H1 (cell line): ENCODE results near the gene SCNN1G. TPM values are rescaled to one million over a fixed set of nuclear protein-coding genes. Genes with fewer than 3 reads are reported as not detected.
A peak's percentile ranks its signal among the peaks of the same experiment; 100 is the strongest.

Source experiments
- ASH2L ChIP-seq: fragments of 200-600, 300-600 bp; sonication (generic); IDR thresholded peaks from one replicate; pipeline ENCODE4 v1.7.1; 2017; ENCODE audit warnings: low read length
- BCL11A ChIP-seq, 2 experiments: IDR thresholded peaks; one replicate each; pipeline ENCODE4 v1.6.1; 2011; ENCODE audit warnings: low read depth in 2 of 2, low read length in 2 of 2, mild to moderate bottlenecking in 2 of 2
- CBX5 ChIP-seq: fragments of 300-800, 300-1000 bp; sonication (generic); IDR thresholded peaks from 2 replicates; pipeline ENCODE4 v1.7.1; 2016; ENCODE audit warnings: antibody characterized with exemption, low read length, low read depth
- HDAC2 ChIP-seq, 2 experiments: fragments of 300-600 bp in 1 of 2; sonication (generic) in 1 of 2; IDR thresholded peaks; 2 replicates each; pipeline ENCODE4 v1.6.1; 2011 to 2012; ENCODE audit warnings: low read depth in 2 of 2, low read length in 2 of 2, mild to moderate bottlenecking in 2 of 2, moderate library complexity in 2 of 2, borderline replicate concordance in 1 of 2, inconsistent platforms in 1 of 2
- POLR2AphosphoS5 ChIP-seq: IDR thresholded peaks from 2 replicates; pipeline ENCODE4 v1.6.1; 2011; ENCODE audit warnings: low read depth, low read length
- SP2 ChIP-seq: IDR thresholded peaks from 2 replicates; pipeline ENCODE4 v1.6.1; 2012; ENCODE audit warnings: mild to moderate bottlenecking, low read length, inconsistent platforms
- SP4 ChIP-seq: IDR thresholded peaks from 2 replicates; pipeline ENCODE4 v1.6.1; 2012; ENCODE audit warnings: low read length, inconsistent platforms
- SUZ12 ChIP-seq: fragments of 200-600 bp; sonication (generic); IDR thresholded peaks from 2 replicates; pipeline ENCODE4 v1.6.1; 2012; ENCODE audit warnings: mild to moderate bottlenecking, inconsistent platforms, low read length, moderate library complexity, mixed read lengths
- polyA plus RNA-seq, 7 experiments: library from polyadenylated mRNA; depleted of rRNA in 3 of 7; stranded (reverse) in 5 of 7; unstranded in 2 of 7; fragments of >200 nt in 5 of 7; fragments of 200-250 nt in 2 of 7; gene quantifications; 1 replicate in 5 of 7; 2 replicates in 1 of 7; 4 replicates in 1 of 7; pipeline versions ENCODE4 v1.2.1 to v1.2.3, GENCODE V29; 2011 to 2013; ENCODE audit warnings: missing spikeins in 2 of 7, mixed read lengths in 2 of 7
- total RNA-seq: library from RNA; stranded (reverse); fragmentation: NEBNext Ultra II Directional; extraction: Animal tissue kit (Norgen Biotek cat#: 25700); gene quantifications from 2 replicates; pipeline ENCODE4 v1.2.1, GENCODE V29; 2021

Gene SCNN1G
- total and polyA plus RNA-seq, 2 of the 8 experiments (the other 6 are each of a cell fraction or from before 2014, with no cell fraction given), result 0.73 to 1.1 TPM

GRCh38 chr16:23149267-23149992 lies 33.1 kb upstream of the SCNN1G start, which contains the start of gene USP31 (continued):
- no peak for TF ChIP-seq SP4
- no peak for TF ChIP-seq SUZ12
- TF ChIP-seq BCL11A (IDR thresholded peaks at IDR 0.05; ENCODE audit: low read depth in 2 of 2, low read length in 2 of 2), result no peak
- TF ChIP-seq HDAC2 (IDR thresholded peaks at IDR 0.05; ENCODE audit: borderline replicate concordance in 1 of 2, low read depth in 2 of 2, low read length in 2 of 2), result no peak; a peak in 1 of 4 replicates
- TF ChIP-seq POLR2AphosphoS5, result no peak
- TF ChIP-seq CBX5, result no peak
- peak; percentile 72 for TF ChIP-seq ASH2L
- no peak for TF ChIP-seq SP2
